RPMI8226 (cell line): ENCODE measurements around the gene PNRC2.
"Not testable (repeated sequence)": the region's sequence is repeated elsewhere in the genome, so short reads cannot be mapped to it uniquely, and the experiment has no call there.

Source experiments
- DNase-seq: peaks from one replicate; pipeline ENCODE4 v3.0.0-alpha.2; 2015

Gene PNRC2

DNA sequence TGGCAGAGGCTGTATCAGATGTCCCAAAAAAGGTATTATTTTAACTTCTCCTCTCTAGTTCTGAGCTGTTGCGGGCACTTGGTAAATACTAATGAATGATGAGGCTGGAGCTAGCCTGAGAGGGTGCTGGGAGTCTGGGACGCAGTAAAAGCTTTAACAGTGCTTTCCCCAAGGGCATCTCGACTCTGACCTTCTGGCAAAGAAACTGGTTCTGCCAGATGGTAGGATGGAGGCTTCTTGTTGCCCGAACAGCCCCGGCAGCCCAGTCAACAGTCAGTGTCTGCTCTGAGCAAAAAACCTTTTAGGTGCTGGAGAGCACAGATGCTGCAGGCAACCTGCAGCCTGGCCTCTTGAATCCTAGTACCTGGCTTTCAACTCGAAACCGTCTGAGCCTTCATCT lies 2.5 kb upstream of the PNRC2 start:
- no peak for DNase-seq

DNA sequence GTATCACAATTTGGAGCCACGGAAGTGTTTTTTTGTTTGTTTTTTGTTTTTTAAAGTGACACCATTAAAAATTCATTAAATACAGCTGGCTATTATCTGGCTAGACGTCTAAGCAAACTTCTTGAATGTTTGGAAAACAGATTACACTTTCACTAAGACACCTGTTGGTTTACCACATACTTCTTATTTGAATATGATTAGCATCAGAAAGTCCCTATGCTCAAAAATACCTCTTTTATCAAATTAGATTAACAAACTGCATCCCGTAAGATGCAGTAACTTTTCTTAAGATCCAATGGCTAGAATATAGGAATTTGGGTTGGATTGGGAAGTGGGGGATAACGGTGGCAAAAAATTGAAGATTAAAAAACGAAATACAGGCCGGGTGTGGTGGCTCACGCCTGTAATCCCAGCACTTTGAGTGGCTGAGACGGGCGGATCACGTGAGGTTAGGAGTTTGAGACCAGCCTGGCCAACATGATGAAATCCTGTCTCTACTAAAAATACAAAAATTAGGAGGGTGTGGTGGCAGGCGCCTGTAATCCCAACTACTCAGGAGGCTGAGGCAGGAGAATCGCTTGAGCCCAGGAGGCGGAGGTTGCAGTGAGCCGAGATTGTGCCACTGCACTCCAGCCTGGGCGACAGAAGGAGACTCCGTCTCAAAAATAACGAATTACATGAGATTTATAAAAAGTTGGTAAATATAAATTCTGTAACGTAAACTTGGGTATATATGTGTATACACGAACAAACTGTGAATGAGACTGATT lies 1.4 kb upstream of the PNRC2 start:
- not testable (repeated sequence) for DNase-seq

DNA sequence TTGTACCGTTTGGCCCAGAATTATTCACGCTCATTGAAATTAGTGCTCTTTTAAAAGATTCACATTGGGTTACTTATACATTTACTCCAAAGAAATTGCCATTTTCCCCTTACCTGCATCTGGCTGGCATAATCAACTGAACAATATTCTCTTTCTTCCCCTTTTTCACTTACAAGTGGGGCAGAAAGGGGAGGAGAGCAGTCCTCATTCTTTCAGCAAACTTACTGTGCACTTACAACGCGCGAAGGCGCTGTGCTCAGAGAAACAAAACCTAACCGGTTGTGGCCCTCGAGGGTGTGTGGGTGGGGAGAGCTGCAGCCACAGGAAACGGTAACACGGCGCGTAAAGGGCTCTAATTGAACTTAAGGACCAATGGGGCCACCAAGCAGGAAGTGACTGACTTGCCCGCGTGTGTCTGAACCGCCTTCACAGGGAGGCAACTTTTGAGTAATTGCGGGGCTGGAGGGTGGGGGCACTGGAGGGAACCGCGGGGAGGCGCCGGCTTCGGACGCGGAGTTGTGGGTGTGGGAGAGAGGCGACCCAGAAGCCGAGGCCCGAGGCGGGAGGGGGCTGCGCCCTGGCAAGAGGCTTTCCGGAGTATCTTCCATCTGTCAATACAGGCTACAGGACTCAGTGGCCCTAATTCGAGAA lies 693 bp upstream of the PNRC2 start:
- DNase-seq = peak; percentile 98

DNA sequence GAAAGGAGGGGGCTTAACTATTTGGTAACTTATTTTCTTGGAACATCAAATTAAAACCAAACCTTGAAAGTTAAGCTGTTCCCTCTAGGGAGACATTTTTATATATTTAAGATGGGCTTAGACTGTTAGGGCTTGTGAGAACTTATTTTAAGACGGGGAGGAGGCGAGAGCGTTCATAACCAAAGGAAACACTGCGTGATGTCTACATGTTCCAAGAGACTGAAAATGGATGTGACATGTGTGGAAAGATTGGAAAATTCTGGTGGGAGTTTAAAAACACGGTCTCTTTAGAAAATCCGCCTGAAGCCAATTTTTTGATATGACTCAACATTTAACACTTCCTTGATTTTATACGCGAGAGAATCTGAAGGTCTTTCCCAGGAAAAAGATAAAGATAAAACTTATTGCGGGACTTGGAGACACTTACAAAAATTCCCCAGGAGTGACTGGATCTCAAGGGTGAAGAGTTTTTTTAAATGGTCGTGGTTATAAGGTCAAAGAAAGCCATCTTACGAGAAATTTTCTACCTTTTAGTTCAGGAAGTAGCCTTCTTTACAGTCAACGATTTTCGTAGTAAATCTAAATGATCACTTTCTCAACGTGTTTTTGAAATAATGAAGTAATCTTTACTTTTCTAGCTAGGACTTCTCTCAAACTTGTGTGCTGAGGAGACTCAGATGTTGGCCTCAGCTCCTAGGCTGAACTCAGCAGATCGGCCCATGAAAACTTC lies 828 bp downstream of the PNRC2 start:
- DNase-seq = peak; percentile 18

DNA sequence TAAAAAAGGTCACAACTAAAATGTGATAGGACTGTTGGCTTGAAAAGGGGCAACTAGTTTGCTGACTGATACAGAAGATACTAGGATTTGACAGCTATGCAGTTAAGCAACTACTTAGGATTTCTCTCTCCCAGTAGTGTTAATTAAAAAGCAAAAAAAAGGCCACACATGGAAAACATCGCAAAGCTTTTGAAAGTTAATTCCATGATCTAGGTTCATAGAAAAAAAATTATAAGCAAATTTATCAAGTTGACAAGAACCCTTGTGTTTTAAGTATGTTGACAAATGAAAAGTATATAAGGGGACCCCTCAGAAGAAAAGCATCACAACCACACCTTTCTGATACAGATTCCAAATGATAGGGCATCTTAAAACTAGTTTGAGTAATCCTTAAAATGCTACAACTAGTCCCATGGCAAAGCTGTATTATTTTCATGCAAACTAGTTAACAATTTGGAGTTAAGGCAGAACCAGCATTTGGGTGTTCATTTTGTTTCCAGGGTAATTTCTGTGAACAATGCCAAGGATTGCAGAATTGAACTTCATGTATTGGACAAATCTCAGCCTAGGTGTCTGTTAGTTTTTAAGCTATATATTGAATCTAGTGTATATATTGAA lies 4.1 kb downstream of the PNRC2 start:
- no peak for DNase-seq

DNA sequence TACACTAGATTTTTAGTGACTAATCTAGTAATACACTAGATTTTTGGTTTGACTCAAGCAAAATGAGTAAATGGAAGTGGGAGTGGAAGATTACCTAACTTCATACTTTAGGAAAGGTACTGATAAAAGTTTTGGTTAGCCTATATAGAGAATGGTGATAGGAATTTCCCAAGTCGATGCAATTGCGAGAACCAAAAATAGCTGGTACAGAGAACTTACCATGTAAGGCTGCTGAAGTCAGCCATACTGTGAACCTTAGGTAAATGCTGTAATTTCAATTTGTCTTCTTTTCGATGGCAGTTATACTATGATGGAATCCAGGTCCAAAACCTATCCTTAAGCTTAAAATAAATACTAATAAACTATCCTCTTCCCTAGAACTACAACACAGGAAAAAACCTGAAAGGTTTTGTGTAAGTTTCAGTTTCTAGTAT lies 4.6 kb downstream of the PNRC2 start:
- no peak for DNase-seq

DNA sequence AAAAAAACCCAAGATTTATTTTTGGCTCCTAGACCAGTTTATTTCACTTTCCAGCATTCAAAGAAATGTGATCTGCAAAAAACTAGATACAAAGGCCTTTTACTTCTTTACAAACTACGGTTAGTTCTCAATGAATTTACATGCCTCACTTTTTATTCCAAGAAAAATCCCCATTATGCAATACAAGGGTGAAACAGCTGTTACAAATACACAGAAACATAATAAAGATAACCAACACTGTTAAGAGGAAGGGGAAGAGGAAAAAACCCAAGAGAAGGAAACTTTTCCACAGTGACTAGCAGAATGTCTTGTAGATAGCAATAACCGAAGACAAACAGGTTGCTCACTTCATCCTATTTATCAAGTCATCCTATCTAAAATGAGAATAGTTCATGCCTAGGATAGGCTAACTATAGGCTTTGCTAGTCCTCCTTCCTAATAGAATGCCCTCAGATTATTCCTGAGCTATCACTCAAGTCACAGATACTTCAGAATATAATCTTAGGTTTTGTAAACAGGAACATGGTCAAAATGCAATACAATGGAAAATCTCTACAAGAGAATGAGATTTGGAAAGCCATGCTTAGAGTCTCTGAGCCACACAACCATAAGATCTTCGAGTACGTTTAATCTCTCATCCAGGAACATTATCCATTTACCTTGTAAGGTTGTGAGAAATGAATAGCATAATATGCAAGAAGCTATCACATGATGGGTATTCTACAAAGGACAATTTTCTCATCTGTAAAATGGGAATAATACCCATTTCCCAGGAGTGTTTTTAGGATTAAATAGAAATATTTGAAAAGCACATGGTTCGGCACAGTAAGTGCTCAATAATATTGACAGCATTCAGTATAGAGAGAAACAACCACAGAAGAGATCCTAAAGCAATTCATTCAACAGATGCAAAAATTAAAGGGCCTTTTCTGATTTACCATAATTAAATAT lies 5.4 kb downstream of the PNRC2 start:
- no peak for DNase-seq

DNA sequence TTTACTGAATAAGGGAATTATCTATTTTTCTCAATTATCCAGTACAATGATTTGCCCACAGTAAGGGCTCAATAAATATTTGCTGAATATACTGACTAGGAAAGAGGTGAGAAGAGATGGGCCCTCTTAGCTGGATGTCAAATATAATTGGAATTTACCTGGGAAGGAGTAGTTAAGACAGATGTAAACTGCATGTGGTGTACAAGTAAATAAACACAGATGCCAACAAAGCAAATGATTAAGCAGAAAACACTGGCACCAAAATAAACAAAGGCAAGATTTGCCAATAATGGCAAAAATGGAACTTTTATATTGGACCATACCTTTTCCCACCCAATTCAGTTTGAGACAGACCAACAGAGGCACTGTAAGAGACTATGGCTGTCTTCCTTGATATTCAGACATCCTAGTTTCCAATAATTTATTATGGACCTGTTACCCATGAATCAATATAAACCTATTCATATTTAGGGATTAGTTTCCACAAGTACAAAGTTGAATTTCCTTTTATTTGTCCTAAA lies 7.4 kb downstream of the PNRC2 start:
- no peak for DNase-seq

DNA sequence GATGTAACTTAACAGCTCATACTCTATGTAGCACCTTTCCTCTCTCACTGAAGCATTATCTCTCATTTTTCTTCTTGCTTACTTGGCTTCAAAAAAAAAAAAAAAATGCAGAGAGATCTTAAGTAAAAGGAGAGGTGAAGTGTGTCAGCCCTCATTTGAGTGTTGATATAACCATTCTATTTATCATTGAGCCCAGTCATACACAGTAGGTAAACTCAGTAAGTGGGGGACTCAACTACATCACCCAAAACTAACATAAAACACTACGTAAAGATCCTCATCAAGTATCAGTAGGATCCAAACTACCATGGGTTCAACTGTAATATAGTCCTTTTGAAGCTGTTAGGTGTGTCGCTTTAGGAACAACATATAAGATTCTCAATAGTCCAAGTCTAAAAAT lies 8.2 kb downstream of the PNRC2 start:
- no peak for DNase-seq

DNA sequence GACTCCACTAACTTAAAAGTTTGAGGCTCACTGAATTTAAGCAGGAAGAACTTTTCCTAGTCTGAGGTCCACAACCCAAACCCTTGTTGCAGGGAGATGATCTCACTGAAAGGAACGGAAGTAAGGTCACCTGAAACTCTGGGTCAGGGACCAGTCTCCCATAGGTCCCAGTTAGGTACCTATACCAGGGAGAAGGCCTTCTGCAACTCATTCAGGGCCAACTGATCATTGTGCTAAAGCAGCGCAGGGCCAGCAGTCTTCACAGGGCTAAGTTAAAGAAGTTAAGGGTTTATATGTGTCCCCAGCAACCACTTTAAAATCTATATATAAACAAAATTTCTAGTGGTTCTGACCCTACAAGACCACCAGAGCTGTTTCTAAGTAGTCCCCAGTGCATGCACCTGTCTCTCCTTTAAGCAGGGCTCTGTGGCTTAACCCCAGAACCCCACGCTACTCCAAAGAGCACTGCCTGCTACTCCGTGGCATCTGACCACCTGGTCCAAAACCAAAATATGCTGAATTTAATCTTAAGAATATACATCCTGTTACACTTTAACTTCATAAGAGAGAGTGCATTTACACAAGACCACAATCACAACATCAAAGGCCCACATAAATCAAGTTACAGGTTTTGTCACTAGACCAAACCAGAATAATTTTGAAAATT lies 17.7 kb downstream of the PNRC2 start:
- no peak for DNase-seq

DNA sequence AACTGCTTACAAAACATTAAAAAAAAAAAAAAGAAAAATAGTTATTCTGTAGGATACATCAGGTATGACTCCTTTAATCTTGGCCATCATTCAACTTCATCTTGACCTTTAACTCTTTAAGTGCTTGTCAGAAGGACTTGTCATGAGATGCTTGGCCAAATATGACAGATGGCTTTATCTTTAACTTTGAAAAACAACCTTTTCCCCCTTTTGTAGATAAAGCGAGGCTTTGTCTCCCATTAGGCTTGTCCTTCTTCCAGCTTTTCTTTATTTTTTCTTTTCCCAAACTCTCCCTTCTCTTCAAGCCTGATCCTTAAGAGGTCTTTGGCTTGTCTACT lies 18.2 kb downstream of the PNRC2 start:
- no peak for DNase-seq

DNA sequence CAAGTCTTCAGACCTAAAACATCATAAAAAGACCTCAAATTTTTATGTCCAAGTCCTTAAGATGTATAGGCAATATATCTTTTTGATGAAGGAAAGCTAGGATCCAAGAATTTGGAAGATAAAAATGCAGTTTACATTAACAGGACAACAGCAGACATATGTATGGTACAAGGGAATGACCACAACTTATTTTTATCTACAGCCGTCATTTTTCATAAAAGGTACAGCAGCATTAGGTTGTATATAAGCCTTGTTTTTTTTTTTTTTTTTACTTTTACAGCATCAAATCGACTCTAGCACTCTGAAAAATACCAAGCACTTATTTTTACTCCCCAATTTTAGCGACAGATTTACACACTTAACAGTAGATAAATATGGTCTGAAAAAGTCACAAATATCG lies 19.2 kb downstream of the PNRC2 start:
- DNase-seq = no peak

DNA sequence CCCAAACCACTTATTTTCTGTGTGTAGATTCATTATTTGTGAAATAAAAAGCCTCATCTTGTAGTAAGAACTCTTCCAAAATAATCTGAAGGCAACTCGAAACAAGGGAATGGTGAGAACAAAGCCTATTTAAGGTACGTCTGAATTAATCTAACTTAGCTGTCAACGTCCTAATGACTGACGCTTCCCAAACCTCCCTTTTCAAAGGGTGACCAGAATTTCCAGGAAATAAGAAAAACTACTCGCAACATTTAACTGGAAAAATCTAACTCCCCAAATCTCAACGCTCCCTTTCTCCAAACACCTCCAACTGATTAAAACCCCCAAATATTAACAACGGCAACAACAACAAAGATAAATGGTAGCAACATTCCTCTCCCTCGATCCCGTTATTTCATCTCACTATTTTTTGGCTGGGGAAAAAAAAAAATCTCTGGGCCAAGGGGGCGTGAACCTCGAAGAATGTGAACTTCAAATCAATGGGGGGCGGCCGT lies 19.8 kb downstream of the PNRC2 start:
- no peak for DNase-seq

DNA sequence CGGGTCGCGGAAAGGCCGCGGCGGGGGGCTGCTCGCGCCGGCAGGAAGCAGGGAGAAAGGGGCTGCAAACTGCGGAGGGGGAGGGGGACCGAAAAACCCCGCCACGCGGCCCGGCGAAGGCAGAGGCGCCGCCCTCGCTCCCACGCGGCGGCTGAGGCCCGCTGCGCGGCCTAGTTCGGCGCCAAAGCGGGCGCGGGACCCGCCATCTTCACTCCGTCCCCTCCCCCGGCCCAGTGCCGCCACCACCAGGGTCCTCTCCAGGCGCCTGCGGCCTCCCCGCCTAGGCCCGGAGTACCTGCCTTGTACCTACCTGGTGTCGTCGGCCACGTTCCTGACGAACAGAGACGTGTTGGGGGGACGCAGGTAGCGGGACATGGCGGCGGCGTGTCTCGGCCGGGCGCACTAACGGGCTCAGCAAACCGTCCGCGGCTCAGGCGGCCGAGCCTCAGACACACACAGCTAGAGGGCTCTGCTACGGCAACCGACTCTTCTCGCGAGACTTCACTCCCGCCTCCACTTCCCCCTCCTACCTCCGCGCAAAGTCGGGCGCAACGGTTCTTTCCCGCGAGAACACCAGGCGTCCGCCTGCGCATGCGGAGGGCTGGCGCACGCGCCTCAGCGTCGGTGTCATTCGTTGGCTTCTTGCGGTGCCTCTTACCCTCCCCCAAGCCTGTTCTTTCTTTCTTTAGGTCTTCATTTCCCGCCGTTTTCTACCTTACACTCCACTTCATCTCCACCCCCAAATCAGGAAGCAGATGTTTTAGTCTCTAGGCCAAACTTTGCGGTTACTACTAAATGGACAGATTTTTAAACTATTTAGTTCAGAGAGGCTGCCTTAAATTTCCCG lies 20.5 kb downstream of the PNRC2 start, which contains the start of gene SRSF10:
Gene SRSF10 (minus strand): TSS at position 447 of the 847 bp plus-strand sequence. CDS start 72 bp downstream, at position 375.
- DNase-seq = peak; percentile 100

DNA sequence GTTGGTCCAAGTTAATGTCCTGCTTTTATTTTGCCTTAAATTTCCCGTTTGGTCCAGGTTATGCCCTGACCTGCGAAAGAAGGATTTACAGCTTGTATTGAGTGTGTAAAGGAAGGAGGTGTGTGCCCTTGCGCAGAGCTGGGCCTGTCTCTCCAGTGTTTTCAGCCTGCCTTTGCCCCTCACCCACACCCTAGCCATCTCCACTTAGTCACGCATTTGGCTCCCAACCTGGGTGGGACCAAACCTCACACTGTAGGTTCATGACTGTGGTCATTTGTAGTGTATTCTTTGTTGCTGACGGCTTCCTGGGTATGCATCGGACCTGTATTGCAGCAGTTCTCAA lies 21.1 kb downstream of the PNRC2 start:
- peak; percentile 55 for DNase-seq

DNA sequence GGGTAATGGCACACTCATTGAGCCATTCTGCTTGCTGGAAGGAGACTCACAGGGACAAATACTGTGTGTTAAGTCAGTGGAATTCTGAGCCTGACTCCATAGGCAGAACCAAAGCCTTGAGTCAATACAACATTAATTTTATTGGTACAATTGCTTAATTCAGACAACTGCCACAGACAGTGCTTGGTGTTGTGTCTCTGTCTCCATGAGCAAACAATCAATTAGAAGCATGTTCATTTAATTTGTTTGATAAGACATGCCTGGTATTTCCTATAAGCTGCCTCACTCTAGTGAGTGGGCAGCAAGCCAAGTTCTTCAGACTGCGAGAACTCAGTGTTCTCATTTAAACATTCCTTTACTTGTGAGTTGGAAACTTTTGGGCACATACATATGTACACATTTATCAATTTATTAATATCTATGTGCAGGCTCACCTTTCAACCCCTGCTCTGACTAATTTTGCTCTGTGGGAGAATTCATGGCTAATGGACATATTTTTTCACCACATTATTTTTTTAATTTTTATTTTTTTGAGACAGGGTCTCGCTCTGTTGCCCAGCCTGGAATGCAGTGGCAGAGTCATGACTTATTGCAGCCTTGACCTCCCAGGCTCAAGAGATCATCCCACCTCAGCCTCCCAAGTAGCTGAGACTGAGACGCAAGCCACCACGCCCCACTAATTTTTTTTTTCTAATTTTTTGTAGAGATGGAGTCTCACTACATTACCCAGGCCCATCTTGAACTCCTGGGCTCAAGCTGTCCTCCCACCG lies 25.0 kb downstream of the PNRC2 start:
- DNase-seq = peak; percentile 33

DNA sequence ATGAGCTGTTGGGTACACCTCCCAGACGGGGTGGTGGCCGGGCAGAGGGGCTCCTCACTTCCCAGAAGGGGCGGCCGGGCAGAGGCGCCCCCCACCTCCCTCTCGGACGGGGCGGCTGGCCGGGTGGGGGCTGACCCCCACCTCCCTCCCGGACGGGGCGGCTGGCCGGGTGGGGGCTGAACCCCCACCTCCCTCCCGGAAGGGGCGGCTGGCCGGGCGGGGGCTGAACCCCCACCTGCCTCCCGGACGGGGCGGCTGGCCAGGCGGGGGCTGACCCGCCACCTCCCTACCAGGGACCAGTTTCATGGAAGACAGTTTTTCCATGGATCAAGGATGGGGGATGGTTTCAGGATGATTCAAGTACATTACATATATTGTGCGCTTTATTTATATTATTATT lies 27.4 kb downstream of the PNRC2 start:
- not testable (repeated sequence) for DNase-seq

DNA sequence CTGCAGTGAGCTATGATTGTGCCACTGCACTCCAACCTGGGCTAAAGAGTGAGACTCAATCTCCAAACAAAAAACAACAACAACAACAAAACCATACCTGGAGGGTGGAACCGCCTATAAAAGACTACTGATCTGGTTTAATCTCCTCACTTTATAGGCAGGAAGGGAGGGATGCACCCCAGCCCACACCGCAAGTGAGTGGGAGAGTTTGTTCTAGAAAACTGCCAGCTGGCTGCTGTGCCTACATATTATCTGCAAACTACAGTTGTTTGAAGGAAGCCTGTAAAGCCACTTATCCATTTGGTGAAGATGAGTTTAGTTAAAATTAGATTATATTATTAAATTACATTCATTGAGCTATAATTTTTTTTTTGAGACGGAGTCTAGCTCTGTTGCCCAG lies 29.6 kb downstream of the PNRC2 start:
- DNase-seq = no peak

DNA sequence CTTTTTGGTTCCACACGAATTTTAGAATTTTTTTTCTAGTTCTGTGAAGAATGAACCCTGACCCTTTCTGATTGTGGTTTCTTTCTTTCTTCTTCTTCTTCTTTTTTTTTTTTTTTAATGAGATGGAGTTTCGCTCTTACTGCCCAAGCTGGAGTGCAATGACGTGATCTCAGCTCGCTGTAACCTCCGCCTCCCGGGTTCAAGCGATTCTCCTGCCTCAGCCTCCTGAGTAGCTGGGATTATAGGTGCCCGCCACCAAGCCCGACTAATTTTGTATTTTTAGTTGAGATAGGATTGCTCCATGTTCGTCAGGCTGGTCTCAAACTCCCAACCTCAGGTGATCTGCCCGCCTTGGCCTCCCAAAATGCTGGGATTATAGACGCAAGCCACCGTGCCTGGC lies 32.4 kb downstream of the PNRC2 start:
- DNase-seq = not testable (repeated sequence)

DNA sequence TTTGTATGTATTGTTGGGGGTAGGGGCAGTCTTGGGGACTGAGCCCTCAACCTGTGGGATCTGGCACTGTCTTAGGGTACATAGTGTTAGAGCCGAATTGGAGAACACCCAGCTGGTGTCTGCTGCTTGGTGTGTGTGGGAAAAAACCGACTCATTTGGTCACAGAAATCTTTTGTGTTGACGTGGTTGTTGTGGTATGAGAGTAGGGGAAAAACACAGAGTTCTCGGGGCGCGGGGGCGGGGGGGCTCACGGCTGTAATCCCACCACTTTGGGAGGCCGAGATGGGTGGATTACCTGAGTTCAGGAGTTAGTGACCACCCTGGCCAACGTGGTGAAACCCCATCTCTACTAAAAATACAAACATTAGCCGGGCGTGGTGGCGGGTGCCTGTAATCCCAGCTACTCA lies 35.8 kb downstream of the PNRC2 start:
- DNase-seq = no peak
